NCI-H2227 (cell line): Measurements from ENCODE around the gene PDS5B.
"Not testable (repeated sequence)": the region's sequence is repeated elsewhere in the genome, so short reads cannot be mapped to it uniquely, and the experiment has no call there.

Source experiments
- DNase-seq: peaks from one replicate; lab custom pipeline; 2025; ENCODE audit not compliant: unreplicated experiment; lab: John Stamatoyannopoulos, UW

The PDS5B gene

GRCh38 chr13:32650705-32651311 lies 64.6 kb downstream of the PDS5B start:
- DNase-seq, result peak; percentile 50

GRCh38 chr13:32657309-32657708 lies 71.1 kb downstream of the PDS5B start:
- no peak for DNase-seq

- no peak for DNase-seq
Measured at GRCh38 chr13:32659736-32660135, 73.5 kb downstream of the PDS5B start.

GRCh38 chr13:32660227-32660626 lies 74.0 kb downstream of the PDS5B start:
- DNase-seq, result no peak

GRCh38 chr13:32661685-32662084 lies 75.4 kb downstream of the PDS5B start:
- no peak for DNase-seq

GRCh38 chr13:32663660-32664059 lies 77.4 kb downstream of the PDS5B start:
- no peak for DNase-seq

GRCh38 chr13:32666990-32667571 lies 80.8 kb downstream of the PDS5B start:
- DNase-seq, result no peak

GRCh38 chr13:32669030-32669646 lies 82.9 kb downstream of the PDS5B start:
- peak; percentile 42 for DNase-seq

- no peak for DNase-seq
Measured at GRCh38 chr13:32674503-32674902, 88.3 kb downstream of the PDS5B start.

GRCh38 chr13:32676242-32676641 lies 90.0 kb downstream of the PDS5B start:
- no peak for DNase-seq

GRCh38 chr13:32682130-32682529 lies 95.9 kb downstream of the PDS5B start:
- DNase-seq, result no peak

GRCh38 chr13:32682740-32683139 lies 96.5 kb downstream of the PDS5B start:
- DNase-seq, result no peak

- no peak for DNase-seq
Measured at GRCh38 chr13:32687275-32687674, 101.0 kb downstream of the PDS5B start.

GRCh38 chr13:32695602-32696250 lies 109.5 kb downstream of the PDS5B start:
- no peak for DNase-seq

GRCh38 chr13:32707471-32707870 lies 121.2 kb downstream of the PDS5B start:
- DNase-seq, result no peak

- no peak for DNase-seq
Measured at GRCh38 chr13:32713397-32713796, 127.1 kb downstream of the PDS5B start.

GRCh38 chr13:32716201-32716600 lies 129.9 kb downstream of the PDS5B start:
- not testable (repeated sequence) for DNase-seq

- no peak for DNase-seq
Measured at GRCh38 chr13:32720026-32720425, 133.8 kb downstream of the PDS5B start.

GRCh38 chr13:32721131-32722034 lies 135.1 kb downstream of the PDS5B start:
- DNase-seq, result not testable (repeated sequence)

GRCh38 chr13:32722340-32722739 lies 136.1 kb downstream of the PDS5B start:
- no peak for DNase-seq

- no peak for DNase-seq
Measured at GRCh38 chr13:32723987-32724386, 137.7 kb downstream of the PDS5B start.
